A673 (cell line): Measurements from ENCODE around the gene AMOTL1.

Experiments used
- CTCF ChIP-seq: fragments of 300-800, 200-600 bp; sonication (generic); conservative IDR thresholded peaks from 2 replicates; pipeline ENCODE4 v1.5.1; 2017; ENCODE audit warnings: low read depth, mild to moderate bottlenecking, antibody characterized with exemption, low read length, moderate library complexity, mixed read lengths
- EZH2 ChIP-seq: fragments of 200-600 bp; sonication (generic); IDR thresholded peaks from 2 replicates; pipeline ENCODE4 v1.6.1; 2017; ENCODE audit warnings: borderline replicate concordance, low read depth, mild to moderate bottlenecking, mixed read lengths, antibody characterized with exemption, low read length; ENCODE audit not compliant: poor library complexity, severe bottlenecking

GRCh38 chr11:94758666-94759065, 9.5 kb upstream of the AMOTL1 start:
- TF ChIP-seq CTCF (no peak), EZH2 (no peak)
